ENCODE measurements around the gene CDHR3. TPM values are rescaled to one million over a fixed set of nuclear protein-coding genes. Genes with fewer than 3 reads are reported as not detected.

CDHR3 gene
- total and polyA plus RNA-seq, 10 of the 15 experiments (the other 5 are each of a cell fraction or from before 2014, with no cell fraction given): 0.06 to 0.11 TPM; not detected in 8

GRCh38 chr7:106061301-106061979, 98.4 kb downstream of the CDHR3 start (continued):
- TF ChIP-seq ZBTB4 (CRISPR knock-in tag; IDR thresholded peaks at IDR 0.05): no peak
- TF ChIP-seq CEBPB (IDR thresholded peaks at IDR 0.05; ENCODE audit: borderline replicate concordance in 1 of 2, low read depth in 2 of 2, low read length in 2 of 2): no peak; a peak in 1 of 4 replicates
- no peak for TF ChIP-seq IRF3 (IDR thresholded peaks at IDR 0.05)
- peak; percentile 56 for TF ChIP-seq EED (IDR thresholded peaks at IDR 0.05; ENCODE audit: low read depth)
- peak; percentile 41; the same call in 1 of the 2 replicates for TF ChIP-seq ATF2 (IDR thresholded peaks at IDR 0.05; ENCODE audit: low read length)
- peak; percentile 75 for TF ChIP-seq RUNX3 (IDR thresholded peaks at IDR 0.05; ENCODE audit: low read length)
- peak; percentile 46 to 48 for TF ChIP-seq IKZF2 (IDR thresholded peaks at IDR 0.05)
- no peak for TF ChIP-seq REST (IDR thresholded peaks at IDR 0.05; ENCODE audit: low read depth, low read length)
- TF ChIP-seq MEF2B (IDR thresholded peaks at IDR 0.05; ENCODE audit: partially characterized antibody, poor library complexity, severe bottlenecking): peak; percentile 13
- TF ChIP-seq CTCF (IDR thresholded peaks at IDR 0.05 in 2 of 3, conservative IDR thresholded peaks at IDR 0.05 in 1 of 3; ENCODE audit: control insufficient read depth in 2 of 3, extremely low read depth in 1 of 3, insufficient read depth in 1 of 3, low read depth in 3 of 3, low read length in 3 of 3): 0 out of 6 replicates have a peak, but pooled peaks of 1 of the 3 experiments have one; percentile 7
- TF ChIP-seq ZZZ3 (IDR thresholded peaks at IDR 0.05; ENCODE audit: control insufficient read depth, insufficient read length, low read depth): no peak
- TF ChIP-seq SPI1 (IDR thresholded peaks at IDR 0.05; ENCODE audit: borderline replicate concordance, insufficient read depth, low read depth, low read length): peak; percentile 88
- TF ChIP-seq POU2F2 (IDR thresholded peaks at IDR 0.05; ENCODE audit: borderline replicate concordance, low read depth, low read length): peak; percentile 92; the same call in 2 of the 3 replicates
- TF ChIP-seq FOXM1 (IDR thresholded peaks at IDR 0.05; ENCODE audit: low read depth, low read length): 0 out of 2 replicates have a peak, but pooled peaks have one; percentile 33
- TF ChIP-seq BCL11A (IDR thresholded peaks at IDR 0.05; ENCODE audit: low read depth, low read length): no peak
- TF ChIP-seq RFX5 (IDR thresholded peaks at IDR 0.05; ENCODE audit: low read depth, low read length): no peak
- 0 out of 2 replicates have a peak, but pooled peaks have one; percentile 7 for TF ChIP-seq MAX (IDR thresholded peaks at IDR 0.05; ENCODE audit: low read depth, low read length)

All from GM12878 (cell line).